ENCODE results near the gene MYL7. TPM values are rescaled to one million over a fixed set of nuclear protein-coding genes. Genes with fewer than 3 reads are reported as not detected.

Gene MYL7
- total RNA-seq, 4 donors from 2014 or later: not detected

DNA sequence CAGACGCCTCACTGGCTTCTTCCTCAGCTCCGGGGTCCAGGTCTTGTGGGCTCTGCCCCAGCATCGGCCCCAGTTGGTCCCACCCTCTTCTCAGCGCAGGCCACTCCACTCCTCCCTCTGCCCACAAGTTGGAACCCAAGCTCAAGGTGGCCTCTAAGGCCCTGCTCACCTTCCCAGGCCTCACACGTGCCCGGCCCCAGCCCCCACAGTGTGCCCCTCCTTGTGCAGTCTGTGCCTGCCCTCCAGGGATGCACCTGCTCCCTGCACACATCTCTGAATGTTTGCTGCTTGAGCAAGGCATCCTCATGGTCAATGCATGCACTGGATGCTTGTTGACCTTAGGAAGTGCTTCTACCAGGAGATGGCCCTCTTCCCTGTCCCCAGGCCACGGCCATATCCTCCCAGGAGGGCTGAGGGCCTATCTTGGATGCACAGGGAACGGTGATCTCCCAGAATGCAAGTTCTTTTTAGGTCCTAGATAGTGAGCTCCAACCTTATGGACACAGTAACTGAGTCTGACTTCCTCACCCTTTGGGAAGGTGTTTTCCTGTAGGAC, 44.7 kb downstream of the MYL7 start:
- TF ChIP-seq POLR2A (IDR thresholded peaks at IDR 0.05) (no peak), EP300 (IDR thresholded peaks at IDR 0.05) (no peak)
- TF ChIP-seq, protein P1, sequence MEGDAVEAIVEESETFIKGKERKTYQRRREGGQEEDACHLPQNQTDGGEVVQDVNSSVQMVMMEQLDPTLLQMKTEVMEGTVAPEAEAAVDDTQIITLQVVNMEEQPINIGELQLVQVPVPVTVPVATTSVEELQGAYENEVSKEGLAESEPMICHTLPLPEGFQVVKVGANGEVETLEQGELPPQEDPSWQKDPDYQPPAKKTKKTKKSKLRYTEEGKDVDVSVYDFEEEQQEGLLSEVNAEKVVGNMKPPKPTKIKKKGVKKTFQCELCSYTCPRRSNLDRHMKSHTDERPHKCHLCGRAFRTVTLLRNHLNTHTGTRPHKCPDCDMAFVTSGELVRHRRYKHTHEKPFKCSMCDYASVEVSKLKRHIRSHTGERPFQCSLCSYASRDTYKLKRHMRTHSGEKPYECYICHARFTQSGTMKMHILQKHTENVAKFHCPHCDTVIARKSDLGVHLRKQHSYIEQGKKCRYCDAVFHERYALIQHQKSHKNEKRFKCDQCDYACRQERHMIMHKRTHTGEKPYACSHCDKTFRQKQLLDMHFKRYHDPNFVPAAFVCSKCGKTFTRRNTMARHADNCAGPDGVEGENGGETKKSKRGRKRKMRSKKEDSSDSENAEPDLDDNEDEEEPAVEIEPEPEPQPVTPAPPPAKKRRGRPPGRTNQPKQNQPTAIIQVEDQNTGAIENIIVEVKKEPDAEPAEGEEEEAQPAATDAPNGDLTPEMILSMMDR (IDR thresholded peaks at IDR 0.05): no peak
- WGBS, 2 donors: 83 to 86% methylated on average over 7 to 8 of the region's 8 CpGs
- Histone ChIP-seq H3K36me3 (no peaks in the 10 kb centered on the region), H3K4me1 (peaks cover 0 to 32% (median 4%) of the 10 kb centered on the region in 4 donors), H3K4me3 (no peak overlapping the region), H3K9me3 (no peaks in the 10 kb centered on the region), H3K27me3 (no peaks in the 10 kb centered on the region), H3K27ac (no peak overlapping the region)
- DNase-seq (ENCODE audit: low spot score in 2 of 2): no peak

DNA sequence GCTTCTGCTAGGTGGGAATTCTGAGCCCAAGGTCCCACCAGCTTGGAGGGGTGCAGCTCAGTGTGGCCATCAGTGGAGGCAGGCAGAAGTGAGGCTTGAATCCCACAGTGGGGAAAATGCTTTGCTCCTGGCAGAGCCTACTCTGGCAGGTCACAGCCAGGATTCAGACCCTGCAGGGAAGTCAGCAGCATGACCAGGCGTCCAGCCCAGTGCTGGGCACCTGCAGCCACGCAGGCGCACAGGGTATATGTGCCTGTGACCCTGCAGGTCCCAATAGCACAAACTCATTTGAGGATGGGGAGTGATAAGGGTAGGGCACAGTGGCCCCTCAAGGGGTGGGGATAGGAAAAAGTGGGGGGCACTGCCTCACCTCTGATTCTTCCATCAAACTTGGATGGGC, 45.4 kb downstream of the MYL7 start:
- Histone ChIP-seq H3K27ac (peak overlapping the region in 1 of 4 donors; percentile 55), H3K4me3 (no peak overlapping the region)

DNA sequence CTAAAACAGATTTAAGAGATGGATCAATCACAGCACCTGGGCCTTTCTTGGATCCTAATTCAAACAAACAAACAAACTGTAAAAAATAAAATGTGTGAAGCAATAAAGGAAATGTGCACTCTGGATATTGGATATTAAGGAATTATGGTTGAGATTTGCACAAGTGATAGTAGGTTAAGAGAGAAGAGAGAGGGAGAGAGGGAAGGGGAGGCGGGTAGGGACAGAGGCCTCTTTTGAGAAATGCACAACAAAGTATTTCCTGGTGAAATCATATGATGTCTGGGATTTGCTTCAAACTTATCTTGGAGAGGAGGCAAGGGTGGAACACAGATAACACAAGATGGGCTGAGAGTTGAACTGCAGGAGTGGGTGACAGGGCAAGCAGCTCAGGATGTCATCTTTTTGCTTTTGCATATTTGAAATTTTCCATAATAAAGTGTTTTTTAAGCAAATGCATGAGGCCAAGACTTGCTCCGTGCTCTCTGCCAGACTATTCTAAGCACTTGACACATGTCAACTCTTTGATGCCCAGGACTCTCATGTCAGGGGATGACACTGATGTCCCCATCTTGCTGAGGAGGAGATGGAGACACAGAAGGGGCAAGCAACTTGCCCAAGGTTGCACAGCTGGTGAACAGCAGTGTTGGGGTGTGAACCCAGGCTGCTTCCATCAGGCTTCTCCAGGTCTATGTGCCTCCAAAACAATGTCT, 46.1 kb downstream of the MYL7 start:
- no peak overlapping the region for H3K4me3 ChIP-seq
- H3K9me3 ChIP-seq: no peaks in the 10 kb centered on the region
- WGBS, 2 donors: 37 to 42% methylated on average over 2 of the region's 2 CpGs
- DNase-seq (ENCODE audit: low spot score in 2 of 2): no peak
- H3K27ac ChIP-seq: peak overlapping the region in 2 of 4 donors; percentile 22 to 55
- no peaks in the 10 kb centered on the region for H3K27me3 ChIP-seq
- no peaks in the 10 kb centered on the region for H3K36me3 ChIP-seq
- peaks cover 0 to 23% (median 4%) of the 10 kb centered on the region in 4 donors for H3K4me1 ChIP-seq
- TF ChIP-seq, protein P1 (IDR thresholded peaks at IDR 0.05): no peak
- TF ChIP-seq EP300 (IDR thresholded peaks at IDR 0.05) (no peak), POLR2A (IDR thresholded peaks at IDR 0.05) (no peak)

More for the DNA sequence above, 45.4 kb downstream of the MYL7 start:
- DNase-seq (ENCODE audit: low spot score in 2 of 2): no peak
- TF ChIP-seq EP300 (IDR thresholded peaks at IDR 0.05): no peak
- no peak for TF ChIP-seq POLR2A (IDR thresholded peaks at IDR 0.05)
- TF ChIP-seq, protein P1 (IDR thresholded peaks at IDR 0.05): no peak
- Histone ChIP-seq H3K9me3 (no peaks in the 10 kb centered on the region), H3K27me3 (no peaks in the 10 kb centered on the region), H3K4me1 (peaks cover 0 to 25% (median 4%) of the 10 kb centered on the region in 4 donors), H3K36me3 (no peaks in the 10 kb centered on the region)
- WGBS, 2 donors: 97 to 100% methylated on average over 3 of the region's 3 CpGs

DNA sequence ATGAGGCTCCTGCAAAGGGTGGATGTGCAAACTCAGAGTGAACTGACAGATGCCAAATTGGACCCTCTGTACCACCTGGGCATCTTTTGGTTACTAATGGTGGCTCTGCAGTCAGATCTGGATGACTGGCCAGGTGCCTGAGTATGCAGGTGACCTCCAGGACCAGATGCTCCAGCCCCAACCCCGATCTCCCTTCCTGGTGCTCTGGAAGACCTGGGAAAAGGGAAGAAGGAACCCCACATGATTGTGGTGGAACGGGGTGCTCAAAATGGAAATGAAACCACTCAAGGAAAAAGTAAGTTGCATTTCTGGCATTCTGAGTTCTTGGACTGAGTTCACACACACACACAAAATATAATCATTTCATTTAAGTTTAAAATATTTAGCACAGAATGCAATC, 46.8 kb downstream of the MYL7 start:
- no peak for DNase-seq (ENCODE audit: low spot score in 2 of 2)
- Histone ChIP-seq H3K27me3 (no peaks in the 10 kb centered on the region), H3K4me1 (peaks cover 0 to 29% (median 4%) of the 10 kb centered on the region in 4 donors), H3K27ac (peak overlapping the region in 2 of 4 donors; percentile 22 to 55), H3K4me3 (no peak overlapping the region), H3K9me3 (no peaks in the 10 kb centered on the region), H3K36me3 (no peaks in the 10 kb centered on the region)
- 45 to 62% methylated on average over 2 of the region's 2 CpGs for WGBS, 2 donors
- TF ChIP-seq POLR2A (IDR thresholded peaks at IDR 0.05): no peak
- no peak for TF ChIP-seq EP300 (IDR thresholded peaks at IDR 0.05)
- TF ChIP-seq, protein P1 (IDR thresholded peaks at IDR 0.05): no peak

DNA sequence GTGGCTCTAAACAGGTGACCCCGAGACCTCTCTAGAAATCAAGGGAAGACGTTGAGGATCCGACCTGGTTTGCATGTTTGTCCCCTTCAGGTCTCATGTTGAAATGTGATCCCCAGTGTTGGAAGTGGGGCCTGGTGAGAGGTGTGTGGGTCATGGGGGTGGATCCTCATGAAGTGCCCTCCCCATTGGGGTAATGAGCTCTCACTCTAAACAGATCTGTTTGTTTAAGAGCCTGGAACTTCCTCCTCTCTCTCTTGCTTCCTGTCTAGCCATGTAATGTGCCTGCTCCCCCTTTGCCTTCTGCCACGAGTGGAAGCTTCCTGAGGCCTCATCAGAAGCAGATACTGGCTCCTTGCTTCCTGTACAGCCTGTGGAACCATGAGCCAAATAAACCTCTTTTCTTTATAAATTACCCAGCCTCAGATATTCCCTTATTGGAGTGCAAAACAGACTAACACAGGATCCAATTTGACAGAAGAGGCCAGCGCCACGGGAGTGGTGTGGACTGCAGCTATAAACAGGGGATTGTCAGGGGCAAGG, 48.0 kb downstream of the MYL7 start:
- Histone ChIP-seq H3K36me3 (no peaks in the 10 kb centered on the region), H3K4me3 (no peak overlapping the region), H3K4me1 (peaks cover 0 to 38% (median 8%) of the 10 kb centered on the region in 4 donors), H3K27me3 (no peaks in the 10 kb centered on the region), H3K27ac (no peak overlapping the region), H3K9me3 (no peaks in the 10 kb centered on the region)
- WGBS, 2 donors: 79 to 80% methylated on average over 6 of the region's 6 CpGs
- TF ChIP-seq EP300 (IDR thresholded peaks at IDR 0.05) (no peak), POLR2A (IDR thresholded peaks at IDR 0.05) (no peak)
- TF ChIP-seq, protein P1 (IDR thresholded peaks at IDR 0.05): no peak
- no peak for DNase-seq (ENCODE audit: low spot score in 2 of 2)

Data from tibial nerve (tissue), 4 donors.